Measurements from ENCODE around the gene BHLHE41.

Gene BHLHE41

DNA sequence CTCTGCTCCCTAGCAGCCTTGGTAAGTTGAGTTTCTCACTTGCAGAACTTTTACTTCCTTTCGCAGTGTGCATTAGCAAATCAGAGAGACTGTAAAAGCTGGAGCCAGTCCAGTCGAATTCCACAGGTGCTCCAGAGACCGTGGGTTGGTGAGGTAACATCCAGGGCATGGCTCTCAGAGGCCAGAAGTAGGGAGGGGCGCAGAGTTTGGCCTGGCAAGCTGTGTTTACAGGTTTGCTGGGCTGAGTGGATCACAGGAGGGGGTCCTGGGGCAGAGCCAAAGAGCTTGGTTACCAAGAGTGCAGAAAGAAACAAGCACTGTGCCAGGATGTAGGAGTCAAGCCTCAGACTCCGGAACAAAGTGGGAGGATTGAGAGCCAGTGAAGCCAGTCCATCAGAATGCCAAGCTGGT is 10.2 kb upstream of the BHLHE41 start:
- FAIRE-seq (peak; percentile 40), DNase-seq (ENCODE audit: low spot score) (peak; percentile 61)

DNA sequence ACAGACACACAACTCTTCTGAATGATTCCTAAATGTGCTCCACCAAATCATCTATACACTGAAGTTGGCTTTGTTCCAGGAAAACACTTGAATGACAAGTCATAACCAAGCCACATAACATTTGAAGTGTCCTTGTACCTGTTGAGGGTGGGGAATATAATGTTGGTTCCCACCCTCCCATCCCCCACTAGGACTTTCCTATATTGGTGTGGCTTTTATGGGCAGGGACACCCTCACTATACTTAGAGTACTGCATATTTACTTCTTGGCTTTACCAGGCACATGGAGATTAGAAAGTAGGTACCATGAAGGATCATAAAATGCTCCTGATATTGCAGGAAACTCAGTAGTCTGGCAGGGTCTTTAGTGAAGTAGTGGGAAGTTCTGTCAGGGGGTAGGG is 9.7 kb upstream of the BHLHE41 start:
- DNase-seq (ENCODE audit: low spot score) (no peak), FAIRE-seq (no peak)

GRCh38 chr12:26133521-26133920 is 8.7 kb upstream of the BHLHE41 start:
- DNase-seq (ENCODE audit: low spot score), result no peak
- FAIRE-seq, result no peak

GRCh38 chr12:26132866-26133265 is 8.0 kb upstream of the BHLHE41 start:
- no peak for FAIRE-seq

DNA sequence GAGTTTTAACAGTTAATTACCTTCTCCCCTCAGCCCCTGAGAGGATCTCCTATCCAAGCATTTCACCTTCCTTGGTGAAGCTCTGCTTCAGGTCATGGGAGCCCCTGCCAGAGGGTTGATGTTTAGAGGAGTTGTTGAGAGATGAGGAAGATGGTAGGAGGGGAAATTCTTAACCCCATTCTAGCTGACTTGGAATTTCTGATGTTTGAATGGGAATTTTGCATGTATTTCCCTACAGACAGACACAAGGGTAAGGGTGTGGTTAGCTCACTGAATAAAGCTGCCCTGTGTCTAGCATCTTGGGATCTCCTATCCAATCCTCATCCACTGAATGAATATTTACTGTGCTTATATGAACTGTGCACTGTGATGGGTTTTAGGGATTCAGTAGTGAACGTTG is 7.1 kb upstream of the BHLHE41 start:
- FAIRE-seq (no peak), DNase-seq (ENCODE audit: low spot score) (no peak)

More at GRCh38 chr12:26132866-26133265, 8.0 kb upstream of the BHLHE41 start:
- no peak for DNase-seq (ENCODE audit: low spot score)

GRCh38 chr12:26130728-26131127 is 5.9 kb upstream of the BHLHE41 start:
- no peak for DNase-seq (ENCODE audit: low spot score)
- FAIRE-seq, result no peak

GRCh38 chr12:26128168-26128567 is 3.3 kb upstream of the BHLHE41 start:
- DNase-seq (ENCODE audit: low spot score), result no peak
- no peak for FAIRE-seq

DNA sequence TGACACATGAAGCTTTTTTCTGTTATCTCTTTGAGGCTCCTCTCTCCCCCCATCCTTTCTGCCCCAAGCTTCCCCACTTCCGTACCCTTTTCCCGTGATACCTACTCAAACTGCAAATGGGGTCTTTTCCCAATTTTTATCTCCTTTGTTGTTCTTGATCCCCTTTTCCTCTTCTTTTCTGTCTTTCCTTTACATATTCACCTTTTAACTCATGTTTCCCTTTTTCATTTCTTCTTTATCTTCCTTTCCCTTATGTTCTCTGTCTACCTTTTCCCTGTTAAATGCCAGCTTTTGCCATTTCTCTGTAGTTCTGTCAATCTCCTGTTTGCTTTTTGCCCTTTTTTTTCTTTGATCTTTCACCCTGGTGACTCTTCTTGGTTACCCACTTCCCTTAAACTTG is 2.6 kb upstream of the BHLHE41 start:
- FAIRE-seq (no peak), DNase-seq (ENCODE audit: low spot score) (no peak)

- FAIRE-seq, result peak; percentile 35
- peak; percentile 89 for DNase-seq (ENCODE audit: low spot score)
Observed at GRCh38 chr12:26126340-26127284, 1.8 kb upstream of the BHLHE41 start.

DNA sequence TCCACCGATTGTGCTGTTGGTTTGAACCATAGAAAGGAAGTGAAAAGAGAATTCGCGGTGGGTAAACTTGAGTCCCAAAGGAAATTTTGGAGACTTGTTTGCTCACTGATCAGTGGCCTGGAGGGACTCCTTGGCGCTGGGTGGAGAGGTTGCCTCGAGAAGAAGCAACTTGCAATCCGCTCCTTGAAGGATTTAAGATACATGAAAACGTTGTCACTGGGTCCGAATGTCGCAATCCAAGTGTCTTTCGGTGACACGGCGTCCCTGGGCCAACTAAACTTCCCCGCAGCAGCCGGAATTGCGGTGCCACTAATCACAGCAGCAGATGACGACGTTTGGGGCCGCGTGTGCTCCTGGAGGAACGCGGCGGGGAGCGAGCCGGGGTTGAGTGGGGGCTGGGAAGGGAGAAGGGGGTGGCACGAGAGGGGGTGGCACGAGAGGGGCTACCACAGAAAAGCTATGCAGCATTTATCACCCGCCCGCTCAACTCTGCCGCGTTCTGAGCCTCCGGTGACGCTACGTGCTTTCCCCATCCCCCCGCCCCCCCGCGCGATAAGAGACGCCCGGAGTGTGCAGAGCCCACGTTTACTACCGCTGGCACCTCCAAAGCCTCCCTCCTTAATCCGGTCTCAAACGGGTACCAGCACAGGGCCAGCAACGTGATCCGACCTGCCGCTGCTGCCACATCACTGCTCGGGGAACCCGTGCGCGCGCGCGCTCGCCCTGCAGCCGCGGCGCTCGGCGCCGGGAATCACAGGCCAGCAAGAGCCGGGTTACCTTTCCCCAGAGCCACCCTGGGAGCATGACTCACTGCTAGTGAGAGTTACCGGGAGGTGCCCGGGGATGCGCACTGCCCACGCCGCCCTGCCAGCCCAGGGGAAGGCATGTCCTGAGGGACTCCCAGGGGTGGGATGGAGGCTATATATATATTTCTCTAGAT is 833 bp upstream of the BHLHE41 start:
- DNase-seq (ENCODE audit: low spot score) (peak; percentile 90), FAIRE-seq (peak; percentile 63)

- FAIRE-seq (no peak), DNase-seq (ENCODE audit: low spot score) (no peak)
Observed at GRCh38 chr12:26123482-26123980, 1.3 kb downstream of the BHLHE41 start.

- FAIRE-seq (no peak), DNase-seq (ENCODE audit: low spot score) (peak; percentile 35)
Observed at GRCh38 chr12:26122681-26123481, 2.0 kb downstream of the BHLHE41 start.

- DNase-seq (ENCODE audit: low spot score) (peak; percentile 17), FAIRE-seq (no peak)
Observed at GRCh38 chr12:26122061-26122680, 2.7 kb downstream of the BHLHE41 start.

DNA sequence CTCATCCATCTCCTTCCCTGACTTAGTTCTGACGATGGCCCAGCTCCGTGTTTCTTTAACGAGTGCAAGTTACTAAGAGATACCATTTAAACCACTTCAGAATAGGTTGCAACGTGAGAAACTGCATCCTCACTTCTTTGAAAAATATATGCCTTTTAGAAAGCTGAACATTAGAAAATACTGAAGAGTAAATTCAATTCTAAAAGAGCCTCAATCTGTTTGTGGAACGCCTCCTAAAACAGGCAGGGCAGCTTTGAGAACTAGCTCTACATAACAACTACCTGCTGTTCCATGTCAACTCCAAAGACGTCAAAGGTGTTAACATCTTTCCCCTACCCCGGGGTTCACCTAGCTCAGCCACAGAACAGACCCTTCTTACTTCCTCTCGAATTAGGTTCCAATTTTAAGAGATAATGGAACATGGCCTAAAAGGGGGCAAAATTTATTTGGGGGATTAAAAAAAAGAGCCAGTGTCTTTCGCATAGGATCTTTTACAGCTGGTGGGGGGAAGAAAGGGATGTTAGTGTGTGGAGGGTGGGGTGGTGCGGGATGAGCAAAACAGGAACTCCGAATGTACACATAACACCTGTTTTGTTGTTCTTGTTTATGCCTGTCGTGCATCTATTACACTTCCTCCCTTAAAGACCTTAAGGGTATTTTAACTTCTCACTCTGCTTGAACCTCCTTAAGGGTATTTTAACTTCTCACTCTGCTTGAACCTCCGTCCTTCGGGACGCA is 3.3 kb downstream of the BHLHE41 start:
- DNase-seq (ENCODE audit: low spot score) (no peak), FAIRE-seq (no peak)

- DNase-seq (ENCODE audit: low spot score), result no peak
- FAIRE-seq, result no peak
Observed at GRCh38 chr12:26120561-26121274, 4.1 kb downstream of the BHLHE41 start.

DNA sequence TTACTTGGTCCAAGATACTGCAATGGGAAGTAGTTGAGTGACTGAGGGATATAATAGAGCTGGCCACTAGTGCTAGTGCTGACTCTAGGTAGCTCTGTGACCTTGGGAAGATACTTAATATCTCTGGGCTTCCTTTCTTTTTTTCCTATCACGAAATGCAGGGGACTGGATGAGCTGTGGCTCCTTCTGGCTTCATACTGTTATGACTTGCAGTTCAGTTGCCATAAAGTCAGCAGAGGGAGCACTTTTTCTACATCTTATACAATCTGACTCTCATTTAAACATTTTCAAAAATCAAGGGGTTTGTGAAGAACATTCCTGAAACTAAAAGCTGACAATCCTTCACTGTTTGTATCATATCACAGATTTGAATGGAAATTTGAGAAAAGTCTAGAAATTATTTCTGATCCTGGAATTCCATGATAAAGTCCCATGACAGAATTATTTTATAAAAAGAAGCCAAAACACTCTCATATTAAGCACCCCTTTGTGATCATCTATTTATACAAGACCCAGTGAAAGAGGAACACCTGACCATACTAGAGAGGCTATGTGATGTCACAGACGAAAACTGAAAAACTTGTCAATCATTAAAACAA is 5.3 kb downstream of the BHLHE41 start:
- DNase-seq (ENCODE audit: low spot score) (peak; percentile 35), FAIRE-seq (no peak)

- DNase-seq (ENCODE audit: low spot score) (no peak), FAIRE-seq (no peak)
Observed at GRCh38 chr12:26118308-26118707, 6.5 kb downstream of the BHLHE41 start.

DNA sequence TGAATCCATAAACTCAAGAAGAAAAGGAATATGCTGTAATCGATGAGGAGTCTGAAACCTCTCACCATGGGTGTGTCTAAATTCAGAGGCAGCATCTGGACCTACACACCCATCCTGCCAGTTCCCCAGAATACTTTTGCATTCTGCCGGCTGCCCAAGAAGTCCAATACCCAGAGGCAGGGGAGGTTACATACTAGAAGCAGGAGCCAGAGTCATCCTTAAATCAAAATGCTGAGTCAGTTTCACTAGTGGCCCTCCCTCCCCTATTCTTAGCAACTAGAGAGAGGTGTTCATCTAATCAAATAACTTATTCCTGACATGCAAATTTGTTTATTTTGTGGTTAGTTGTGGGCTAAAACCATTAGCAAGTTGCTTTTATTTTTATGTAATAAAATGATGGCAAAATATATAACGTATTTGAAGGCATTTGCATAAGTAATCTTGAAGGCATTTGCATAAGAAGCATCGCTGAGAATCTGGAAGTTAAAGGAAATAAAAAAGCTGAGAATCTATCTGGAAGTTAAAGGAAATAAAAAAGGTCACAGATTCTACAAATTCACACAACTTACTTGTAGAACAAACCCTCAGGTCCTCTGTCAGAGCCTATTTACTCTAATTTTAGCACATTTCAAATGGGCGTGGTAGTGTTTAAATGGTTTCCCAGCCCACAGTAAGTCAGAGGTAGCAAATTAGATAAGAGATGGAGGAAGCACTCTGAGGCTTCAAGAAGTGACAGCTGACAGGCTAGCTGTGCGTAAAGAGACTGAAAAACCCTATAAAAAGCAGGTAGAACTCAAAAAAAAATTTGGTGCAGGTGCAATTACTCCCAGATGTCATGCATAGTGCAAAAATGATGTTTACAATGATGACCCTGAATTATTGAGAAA is 7.8 kb downstream of the BHLHE41 start:
- FAIRE-seq (no peak), DNase-seq (ENCODE audit: low spot score) (no peak)

Data from urothelium cell line (cell line).